SK-N-SH (cell line): Measurements from ENCODE around the gene CYB561D2. TPM values are rescaled to one million over a fixed set of nuclear protein-coding genes. Genes with fewer than 3 reads are reported as not detected.

ENCODE experiments used
- CTCF ChIA-PET: fragments of 300-600, 350-600 bp; formaldehyde crosslinking; extraction: SDS; loops from one replicate; lab custom pipeline; 2021; lab: Yijun Ruan, JAX
- POLR2A ChIA-PET: fragments of 350-600 bp; sonication (Branson Sonifier 250); formaldehyde crosslinking; extraction: SDS; loops from one replicate; lab custom pipeline; 2020; ENCODE audit warnings: antibody characterized with exemption, inconsistent platforms; lab: Yijun Ruan, JAX
- DNase-seq: peaks from one replicate; pipeline ENCODE4 v3.0.0; 2012
- H2AFZ ChIP-seq: fragments of 200-600 bp; sonication (generic); 2 replicates; pipeline ENCODE4 v1.8.1; 2016; ENCODE audit warnings: antibody characterized with exemption, mild to moderate bottlenecking, low read depth
- H3F3A ChIP-seq: fragments of 200-600 bp; sonication (generic); replicated peaks from 2 replicates; pipeline ENCODE3; 2016; ENCODE audit warnings: antibody characterized with exemption, mild to moderate bottlenecking; ENCODE audit not compliant: insufficient read depth
- H3K27ac ChIP-seq, 2 experiments: fragments of 200-500 bp in 1 of 2; fragments of 200-600 bp in 1 of 2; sonication (Bioruptor generic) in 1 of 2; sonication (generic), shearing (Covaris generic) in 1 of 2; 2 replicates each; pipeline versions ENCODE4 v1.5.1 to v1.6.1; 2014 to 2016; ENCODE audit warnings: low read depth in 2 of 2, inconsistent platforms in 1 of 2, low read length in 1 of 2, mild to moderate bottlenecking in 1 of 2, mixed read lengths in 1 of 2
- H3K27me3 ChIP-seq: fragments of 200-600 bp; sonication (generic), shearing (Covaris generic); 2 replicates; pipeline ENCODE4 v1.6.1; 2016; ENCODE audit warnings: mixed run types; ENCODE audit not compliant: insufficient read depth
- H3K36me3 ChIP-seq, 2 experiments: fragments of 200-500 bp in 1 of 2; fragments of 200-600 bp in 1 of 2; sonication (Bioruptor generic) in 1 of 2; sonication (generic) in 1 of 2; replicated peaks in 1 of 2; 2 replicates each; pipeline versions ENCODE3 to v1.5.1; 2014 to 2016; ENCODE audit warnings: low read length in 1 of 2, mild to moderate bottlenecking in 1 of 2; ENCODE audit not compliant: insufficient read depth in 2 of 2, control insufficient read depth in 1 of 2
- H3K4me1 ChIP-seq, 2 experiments: fragments of 200-500 bp in 1 of 2; fragments of 200-600 bp in 1 of 2; sonication (Bioruptor generic) in 1 of 2; sonication (generic), shearing (Covaris generic) in 1 of 2; 2 replicates each; pipeline versions ENCODE4 v1.5.1 to v1.6.1; 2014 to 2016; ENCODE audit warnings: low read depth in 1 of 2, low read length in 1 of 2, mixed run types in 1 of 2; ENCODE audit not compliant: insufficient read depth in 2 of 2, control insufficient read depth in 1 of 2
- H3K4me2 ChIP-seq: fragments of 200-600 bp; sonication (generic), shearing (Covaris generic); 2 replicates; pipeline ENCODE4 v1.6.1; 2017; ENCODE audit warnings: mixed run types
- H3K4me3 ChIP-seq, 2 experiments: fragments of 200-500 bp in 1 of 2; fragments of 200-600 bp in 1 of 2; sonication (Bioruptor generic) in 1 of 2; sonication (generic), shearing (Covaris generic) in 1 of 2; 2 replicates each; pipeline versions ENCODE4 v1.5.1 to v1.8.1; 2014 to 2016; ENCODE audit warnings: low read depth in 2 of 2, inconsistent platforms in 1 of 2, low read length in 1 of 2, mild to moderate bottlenecking in 1 of 2, mixed read lengths in 1 of 2, moderate library complexity in 1 of 2
- H3K79me2 ChIP-seq: fragments of 200-600 bp; sonication (generic); 2 replicates; pipeline ENCODE4 v1.8.1; 2017; ENCODE audit warnings: mild to moderate bottlenecking; ENCODE audit not compliant: insufficient read depth
- H3K9ac ChIP-seq: fragments of 200-600 bp; sonication (generic); 2 replicates; pipeline ENCODE4 v1.6.1; 2017; ENCODE audit warnings: mixed run types
- H3K9me2 ChIP-seq: fragments of 200-600 bp; sonication (generic); 2 replicates; pipeline ENCODE4 v1.6.1; 2017; ENCODE audit warnings: mixed run types
- H3K9me3 ChIP-seq: fragments of 200-600 bp; sonication (generic); 2 replicates; pipeline ENCODE4 v1.6.1; 2017; ENCODE audit warnings: mixed run types, mild to moderate bottlenecking, moderate library complexity
- H4K20me1 ChIP-seq: fragments of 200-600 bp; sonication (generic); 2 replicates; pipeline ENCODE4 v1.6.1; 2017; ENCODE audit warnings: mild to moderate bottlenecking, mixed run types; ENCODE audit not compliant: insufficient read depth
- FOXM1 ChIP-seq: IDR thresholded peaks from 2 replicates; pipeline ENCODE4 v1.4.0; 2012; ENCODE audit warnings: low read depth, mild to moderate bottlenecking
- GABPA ChIP-seq: IDR thresholded peaks from 2 replicates; pipeline ENCODE4 v1.4.0; 2012; ENCODE audit warnings: low read depth, mild to moderate bottlenecking
- MEF2A ChIP-seq: IDR thresholded peaks from 2 replicates; pipeline ENCODE4 v1.4.0; 2012; ENCODE audit warnings: low read depth, borderline replicate concordance
- MXI1 ChIP-seq: IDR thresholded peaks from 2 replicates; pipeline ENCODE4 v1.6.1; 2012; ENCODE audit warnings: mild to moderate bottlenecking, low read depth, low read length, improper control_type of control experiment
- POLR2AphosphoS5 ChIP-seq: IDR thresholded peaks from 2 replicates; pipeline ENCODE4 v1.6.1; 2012; ENCODE audit warnings: low read depth, low read length
- RXRA ChIP-seq: IDR thresholded peaks from 2 replicates; pipeline ENCODE4 v1.4.0; 2012; ENCODE audit warnings: low read depth, mild to moderate bottlenecking, borderline replicate concordance
- USF2 ChIP-seq: fragments of 150-350 bp; IDR thresholded peaks from 2 replicates; pipeline ENCODE4 v1.6.1; 2017; ENCODE audit warnings: antibody characterized with exemption, low read length, low read depth, borderline replicate concordance
- WGBS: methylation state at CpG from one replicate; pipeline ENCODE4 v1.1.6; 2017; ENCODE audit warnings: low lambda C conversion rate; 5-methylcytosine and 5-hydroxymethylcytosine counted together
- polyA plus RNA-seq, 3 experiments: library from polyadenylated mRNA; depleted of rRNA; stranded (reverse); fragments of >200 nt; gene quantifications; 2 replicates each; pipeline ENCODE4 v1.2.3, GENCODE V29; 2012
- TF ChIP-seq, protein P1 (sequence below): fragments of 200-600 bp; sonication (generic); IDR thresholded peaks from 2 replicates; pipeline ENCODE4 v1.6.1; 2017; ENCODE audit warnings: antibody characterized with exemption, mild to moderate bottlenecking, moderate library complexity
- TF ChIP-seq, protein P2 (sequence below): IDR thresholded peaks from 2 replicates; pipeline ENCODE4 v1.4.0; 2012; ENCODE audit warnings: low read depth

CYB561D2 gene
- polyA plus RNA-seq, 1 of the 3 experiments (the other 2 are of a cell fraction) = 40.7 TPM

DNA sequence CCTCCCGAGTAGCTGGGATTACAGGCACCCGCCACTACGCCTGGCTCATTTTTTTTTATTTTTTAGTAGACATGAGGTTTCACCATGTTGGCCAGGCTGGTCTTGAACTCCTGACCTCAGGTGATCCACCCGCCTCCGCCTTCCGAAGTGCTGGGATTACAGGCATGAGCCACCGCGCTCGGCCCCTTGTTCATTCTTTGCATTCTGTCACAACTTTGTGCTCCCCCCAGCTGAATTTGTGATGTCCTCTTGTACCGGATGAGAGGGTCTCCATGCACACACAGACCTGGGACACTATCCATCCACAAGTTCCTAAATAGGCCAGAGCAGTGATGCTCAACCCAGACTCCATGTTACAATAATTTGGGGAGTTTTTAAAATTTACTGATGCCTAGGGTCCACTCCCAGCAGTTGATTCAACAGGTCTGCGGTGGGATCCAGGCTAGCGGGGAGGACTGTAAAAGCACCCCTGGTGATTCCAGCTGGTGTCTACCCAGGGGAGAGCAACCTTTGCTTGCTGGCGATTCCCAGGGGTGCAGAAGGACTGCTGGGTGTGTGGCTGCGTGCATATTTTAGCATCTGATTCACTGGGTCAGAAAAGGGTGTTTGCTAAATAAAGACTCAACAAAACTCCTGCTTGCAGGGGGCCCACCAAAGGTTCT lies 11.0 kb upstream of the CYB561D2 start:
- peaks cover 10 to 24% of the 10 kb centered on the region in 2 experiments for H3K4me1 ChIP-seq
- no peaks in the 10 kb centered on the region for H3K27me3 ChIP-seq
- no peaks in the 10 kb centered on the region for H3K36me3 ChIP-seq
- no peaks in the 10 kb centered on the region for H3K9me3 ChIP-seq
- H3F3A ChIP-seq = no peaks in the 10 kb centered on the region
- no peak overlapping the region for H3K27ac ChIP-seq
- H3K4me3 ChIP-seq = no peak overlapping the region
- no peak overlapping the region for H2AFZ ChIP-seq
- no peak overlapping the region for H3K9ac ChIP-seq
- TF ChIP-seq FOXM1 = no peak
- TF ChIP-seq RXRA = no peak
- TF ChIP-seq USF2 = no peak
- TF ChIP-seq, protein P1, sequence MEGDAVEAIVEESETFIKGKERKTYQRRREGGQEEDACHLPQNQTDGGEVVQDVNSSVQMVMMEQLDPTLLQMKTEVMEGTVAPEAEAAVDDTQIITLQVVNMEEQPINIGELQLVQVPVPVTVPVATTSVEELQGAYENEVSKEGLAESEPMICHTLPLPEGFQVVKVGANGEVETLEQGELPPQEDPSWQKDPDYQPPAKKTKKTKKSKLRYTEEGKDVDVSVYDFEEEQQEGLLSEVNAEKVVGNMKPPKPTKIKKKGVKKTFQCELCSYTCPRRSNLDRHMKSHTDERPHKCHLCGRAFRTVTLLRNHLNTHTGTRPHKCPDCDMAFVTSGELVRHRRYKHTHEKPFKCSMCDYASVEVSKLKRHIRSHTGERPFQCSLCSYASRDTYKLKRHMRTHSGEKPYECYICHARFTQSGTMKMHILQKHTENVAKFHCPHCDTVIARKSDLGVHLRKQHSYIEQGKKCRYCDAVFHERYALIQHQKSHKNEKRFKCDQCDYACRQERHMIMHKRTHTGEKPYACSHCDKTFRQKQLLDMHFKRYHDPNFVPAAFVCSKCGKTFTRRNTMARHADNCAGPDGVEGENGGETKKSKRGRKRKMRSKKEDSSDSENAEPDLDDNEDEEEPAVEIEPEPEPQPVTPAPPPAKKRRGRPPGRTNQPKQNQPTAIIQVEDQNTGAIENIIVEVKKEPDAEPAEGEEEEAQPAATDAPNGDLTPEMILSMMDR = no peak
- TF ChIP-seq, all 33 proteins: peak for 0
- Histone ChIP-seq H4K20me1 (peaks cover 3% of the 10 kb centered on the region; the same call in 1 of the 2 replicates), H3K4me2 (no peak overlapping the region), H3K79me2 (peaks cover 34% of the 10 kb centered on the region), H3K9me2 (no peaks in the 10 kb centered on the region)
- ChIA-PET POLR2A (interaction anchor here (3.6 kb wide), 1 partner anchor 12 kb away, joined by 38 read pairs; the partner anchor contains the start of gene TUSC2), CTCF (interaction anchor here (0.9 to 6.8 kb wide), 3 partner anchors 9 to 212 kb away, joined by 3 to 40 read pairs (median 3); partner anchors contain the start of genes CYB561D2 and NPRL2)
- DNase-seq = no peak
- 95% methylated on average over 11 of the region's 14 CpGs for WGBS

DNA sequence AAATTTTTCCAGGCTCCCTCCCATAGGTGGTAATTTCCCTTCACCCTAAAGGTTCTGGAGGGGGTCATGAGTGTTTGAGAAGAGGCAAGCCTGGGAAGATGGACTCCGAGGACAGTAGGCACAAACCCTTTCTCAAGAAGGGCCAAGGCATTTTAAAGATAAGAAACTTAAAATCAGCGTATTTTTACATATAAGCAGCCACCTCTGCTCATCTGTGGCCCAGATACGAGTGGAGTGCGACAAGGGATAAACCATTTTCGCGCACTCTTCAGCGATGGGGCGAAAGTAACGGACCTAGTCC lies 10.6 kb upstream of the CYB561D2 start:
- TF ChIP-seq, protein P2, sequence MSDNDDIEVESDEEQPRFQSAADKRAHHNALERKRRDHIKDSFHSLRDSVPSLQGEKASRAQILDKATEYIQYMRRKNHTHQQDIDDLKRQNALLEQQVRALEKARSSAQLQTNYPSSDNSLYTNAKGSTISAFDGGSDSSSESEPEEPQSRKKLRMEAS = no peak
- no peak for TF ChIP-seq MXI1
- no peak for TF ChIP-seq MEF2A
- no peak for TF ChIP-seq GABPA
- TF ChIP-seq POLR2AphosphoS5 = no peak
- ChIA-PET CTCF (interaction anchor here (0.9 to 6.8 kb wide), 3 partner anchors 9 to 89 kb away, joined by 3 to 40 read pairs (median 3); partner anchors contain the start of genes CYB561D2 and NPRL2), POLR2A (no interaction called here)
- no peak for DNase-seq
- Histone ChIP-seq H3K4me1 (peaks cover 5 to 22% of the 10 kb centered on the region in 2 experiments), H3K27me3 (no peaks in the 10 kb centered on the region), H3K27ac (no peak overlapping the region), H3K9ac (no peak overlapping the region), H4K20me1 (no peaks in the 10 kb centered on the region), H3F3A (no peaks in the 10 kb centered on the region), H3K4me2 (no peak overlapping the region), H3K9me3 (no peaks in the 10 kb centered on the region), H3K79me2 (peaks cover 29% of the 10 kb centered on the region), H3K9me2 (no peaks in the 10 kb centered on the region), H3K36me3 (no peaks in the 10 kb centered on the region), H3K4me3 (no peak overlapping the region), H2AFZ (no peak overlapping the region)
- WGBS = 94% methylated on average over 9 of the region's 9 CpGs
